Activated B cell treated with CpG ODN at 0.5 μM for 24 hours (primary cell): ENCODE measurements around the gene SLC27A2. TPM values are rescaled to one million over a fixed set of nuclear protein-coding genes. Genes with fewer than 3 reads are reported as not detected.

Experiments used
- ATAC-seq: fragments of 200-7000 bp; cut with Tn5 transposase; one replicate; pipeline ENCODE4 v1.10.0; 2021; ENCODE audit warnings: low read depth, mild to moderate bottlenecking, moderate library complexity
- CTCF ChIA-PET: fragments of 350-600 bp; sonication (Branson Sonifier 250); formaldehyde crosslinking; loops from one replicate; lab custom pipeline; 2021; ENCODE audit warnings: antibody characterized with exemption; lab: Charles Lee
- POLR2A ChIA-PET: fragments of 350-600 bp; sonication (Branson Sonifier 250); formaldehyde crosslinking; loops from one replicate; lab custom pipeline; 2021; ENCODE audit warnings: antibody characterized with exemption; lab: Charles Lee
- DNase-seq: peaks from one replicate; pipeline ENCODE4 v3.0.0; 2022
- H3K27ac Mint-ChIP-seq: one replicate; pipeline ENCODE4 v1.8.0; 2020; ENCODE audit warnings: mixed read lengths
- H3K27me3 Mint-ChIP-seq: one replicate; pipeline ENCODE4 v1.8.0; 2021; ENCODE audit warnings: mixed read lengths
- H3K36me3 Mint-ChIP-seq: one replicate; pipeline ENCODE4 v1.8.0; 2021; ENCODE audit warnings: low read depth, mixed read lengths
- H3K4me1 Mint-ChIP-seq: one replicate; pipeline ENCODE4 v1.8.0; 2021; ENCODE audit warnings: mixed read lengths
- H3K4me3 Mint-ChIP-seq: one replicate; pipeline ENCODE4 v1.8.0; 2020; ENCODE audit warnings: mild to moderate bottlenecking, mixed read lengths
- H3K9me3 Mint-ChIP-seq: one replicate; pipeline ENCODE4 v1.8.0; 2020; ENCODE audit warnings: mixed read lengths
- intact Hi-C: fragments of 100-400 bp; cut with micrococcal nuclease; formaldehyde crosslinking; loops from one replicate; pipeline ENCODE4 v1.15.1; 2024
- total RNA-seq: library from RNA; stranded (reverse); gene quantifications from 2 replicates; pipeline ENCODE4 v1.2.3, GENCODE V29; 2022
- TF ChIP-seq, protein P1 (sequence below): fragments of 200-600 bp; IDR thresholded peaks from one replicate; pipeline ENCODE4 v1.8.0; 2022; ENCODE audit warnings: antibody characterized with exemption, mild to moderate bottlenecking

SLC27A2 gene
- total RNA-seq, 1 donor from 2014 or later, result 0.29 TPM

DNA sequence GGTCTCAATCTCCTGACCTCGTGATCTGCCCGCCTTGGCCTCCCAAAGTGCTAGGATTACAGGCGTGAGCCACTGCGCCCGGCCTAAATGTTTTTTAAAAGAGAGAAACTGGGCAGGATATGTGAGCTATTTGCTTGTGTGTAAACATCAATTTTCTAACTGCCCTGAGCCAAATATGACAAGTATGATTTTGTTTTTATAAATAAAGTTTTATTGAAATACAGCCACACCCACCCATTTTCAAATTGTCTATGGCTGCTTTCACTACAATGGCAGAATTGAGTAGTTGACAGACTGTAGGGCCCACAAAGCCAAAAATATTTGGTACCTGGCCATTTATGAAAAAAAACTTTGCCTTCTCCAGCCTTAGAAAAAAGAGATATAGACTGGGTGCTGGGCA, 99.4 kb downstream of the SLC27A2 start:
- Mint-ChIP-seq H3K9me3 (no peaks in the 10 kb centered on the region), H3K36me3 (peaks cover 46% of the 10 kb centered on the region), H3K27me3 (no peaks in the 10 kb centered on the region), H3K4me1 (no peaks in the 10 kb centered on the region), H3K27ac (no peak overlapping the region), H3K4me3 (no peak overlapping the region)
- no peak for DNase-seq
- ChIA-PET CTCF (no interaction called here), POLR2A (no interaction called here)
- ATAC-seq, result no peak
- intact Hi-C loops, result no loop called here
- TF ChIP-seq, protein P1, sequence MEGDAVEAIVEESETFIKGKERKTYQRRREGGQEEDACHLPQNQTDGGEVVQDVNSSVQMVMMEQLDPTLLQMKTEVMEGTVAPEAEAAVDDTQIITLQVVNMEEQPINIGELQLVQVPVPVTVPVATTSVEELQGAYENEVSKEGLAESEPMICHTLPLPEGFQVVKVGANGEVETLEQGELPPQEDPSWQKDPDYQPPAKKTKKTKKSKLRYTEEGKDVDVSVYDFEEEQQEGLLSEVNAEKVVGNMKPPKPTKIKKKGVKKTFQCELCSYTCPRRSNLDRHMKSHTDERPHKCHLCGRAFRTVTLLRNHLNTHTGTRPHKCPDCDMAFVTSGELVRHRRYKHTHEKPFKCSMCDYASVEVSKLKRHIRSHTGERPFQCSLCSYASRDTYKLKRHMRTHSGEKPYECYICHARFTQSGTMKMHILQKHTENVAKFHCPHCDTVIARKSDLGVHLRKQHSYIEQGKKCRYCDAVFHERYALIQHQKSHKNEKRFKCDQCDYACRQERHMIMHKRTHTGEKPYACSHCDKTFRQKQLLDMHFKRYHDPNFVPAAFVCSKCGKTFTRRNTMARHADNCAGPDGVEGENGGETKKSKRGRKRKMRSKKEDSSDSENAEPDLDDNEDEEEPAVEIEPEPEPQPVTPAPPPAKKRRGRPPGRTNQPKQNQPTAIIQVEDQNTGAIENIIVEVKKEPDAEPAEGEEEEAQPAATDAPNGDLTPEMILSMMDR, result no peak

Other genes starting within 250 kb of the SLC27A2 start
- gene ATP8B4, start 63.0 kb upstream of the SLC27A2 start, total RNA-seq, result 0.54 and 0.86 TPM in 2 replicates
- not detected in 2 replicates for gene HDC, start 83.5 kb downstream of the SLC27A2 start, total RNA-seq
- 32.5 and 32.7 TPM in 2 replicates for gene GABPB1, start 173.0 kb downstream of the SLC27A2 start, total RNA-seq
- 71.3 and 78.3 TPM in 2 replicates for gene USP8, start 242.2 kb downstream of the SLC27A2 start, total RNA-seq